ENCODE results near the gene WNT9A. TPM values are rescaled to one million over a fixed set of nuclear protein-coding genes. Genes with fewer than 3 reads are reported as not detected.

WNT9A gene
- total RNA-seq, 1 experiment from 2014 or later, result 22.2 TPM

GRCh38 chr1:227921461-227922185 is 26.1 kb downstream of the WNT9A start:
- Histone ChIP-seq H3K27me3 (ENCODE audit: low read length) (no peaks in the 10 kb centered on the region), H3K27ac (ENCODE audit: low read length) (no peak overlapping the region), H3K4me2 (ENCODE audit: low read length) (no peak overlapping the region), H3K4me1 (ENCODE audit: insufficient read depth, low read length) (no peaks in the 10 kb centered on the region; the same call in 1 of the 2 replicates), H3K79me2 (ENCODE audit: low read length) (peaks cover 12% of the 10 kb centered on the region), H2AFZ (ENCODE audit: low read length) (no peak overlapping the region), H3K9me2 (replicated peaks; ENCODE audit: low read length) (no peaks in the 10 kb centered on the region), H3K9me3 (ENCODE audit: low read length) (no peaks in the 10 kb centered on the region), H4K20me1 (ENCODE audit: low read length) (peaks cover 5% of the 10 kb centered on the region; the same call in 1 of the 2 replicates), H3K36me3 (ENCODE audit: low read depth, low read length) (peaks cover 7% of the 10 kb centered on the region; the same call in 1 of the 2 replicates), H3K9ac (ENCODE audit: low read length) (no peak overlapping the region), H3F3A (ENCODE audit: low read length, unreplicated experiment) (no peaks in the 10 kb centered on the region), H3K4me3 (ENCODE audit: low read length) (no peak overlapping the region)
- ChIA-PET CTCF (no interaction called here), POLR2A (ENCODE audit: unreplicated experiment) (no interaction called here)
- intact Hi-C loops (cut with micrococcal nuclease), result no loop called here
- no peak for ATAC-seq
- no peak for TF ChIP-seq CTCF (conservative IDR thresholded peaks at IDR 0.05; ENCODE audit: low read depth, low read length)
- TF ChIP-seq EZH2phosphoT487 (IDR thresholded peaks at IDR 0.05; ENCODE audit: borderline replicate concordance, low read length), result no peak
- no peak for TF ChIP-seq EZH2 (IDR thresholded peaks at IDR 0.05; ENCODE audit: low read length, unreplicated experiment)
- DNase-seq, result no peak
- no TSS peak for BruUV-seq (replicated peaks)

DNA sequence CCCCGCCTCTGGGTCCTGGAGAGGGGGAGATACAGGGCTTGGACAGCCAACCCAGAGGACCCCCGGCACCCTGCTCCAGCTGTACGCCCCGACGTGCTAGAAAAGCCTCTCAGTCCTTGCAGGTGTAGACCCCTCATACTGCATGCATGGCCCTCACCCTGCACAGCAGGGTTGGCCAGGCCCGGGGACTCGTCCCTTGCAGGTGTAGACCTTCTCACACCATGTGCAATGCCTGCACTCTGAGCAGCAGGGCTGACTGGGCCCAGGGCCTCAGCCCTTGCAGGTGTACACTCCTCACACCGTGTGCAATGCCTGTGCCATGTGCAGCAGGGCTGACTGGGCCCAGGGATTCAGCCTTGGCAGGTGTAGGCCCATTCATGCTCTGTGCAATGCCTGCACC is 26.8 kb downstream of the WNT9A start:
- Histone ChIP-seq H3F3A (ENCODE audit: low read length, unreplicated experiment) (no peaks in the 10 kb centered on the region), H3K9me3 (ENCODE audit: low read length) (no peaks in the 10 kb centered on the region), H3K4me2 (ENCODE audit: low read length) (no peak overlapping the region), H3K79me2 (ENCODE audit: low read length) (peaks cover 5% of the 10 kb centered on the region), H4K20me1 (ENCODE audit: low read length) (peaks cover 4% of the 10 kb centered on the region; the same call in 1 of the 2 replicates), H3K27ac (ENCODE audit: low read length) (no peak overlapping the region), H3K9ac (ENCODE audit: low read length) (no peak overlapping the region), H3K4me1 (ENCODE audit: insufficient read depth, low read length) (no peaks in the 10 kb centered on the region; the same call in 1 of the 2 replicates), H2AFZ (ENCODE audit: low read length) (no peak overlapping the region), H3K27me3 (ENCODE audit: low read length) (no peaks in the 10 kb centered on the region), H3K4me3 (ENCODE audit: low read length) (no peak overlapping the region), H3K36me3 (ENCODE audit: low read depth, low read length) (peaks cover 7% of the 10 kb centered on the region; the same call in 1 of the 2 replicates), H3K9me2 (replicated peaks; ENCODE audit: low read length) (no peaks in the 10 kb centered on the region)
- no TSS peak for BruUV-seq (replicated peaks)
- CTCF ChIA-PET, result no interaction called here
- ATAC-seq (no peak), DNase-seq (no peak)
- POLR2A ChIA-PET (ENCODE audit: unreplicated experiment), result no interaction called here
- intact Hi-C loops (cut with micrococcal nuclease), result no loop called here
- TF ChIP-seq EZH2 (IDR thresholded peaks at IDR 0.05; ENCODE audit: low read length, unreplicated experiment) (no peak), CTCF (conservative IDR thresholded peaks at IDR 0.05; ENCODE audit: low read depth, low read length) (no peak), EZH2phosphoT487 (IDR thresholded peaks at IDR 0.05; ENCODE audit: borderline replicate concordance, low read length) (no peak)

DNA sequence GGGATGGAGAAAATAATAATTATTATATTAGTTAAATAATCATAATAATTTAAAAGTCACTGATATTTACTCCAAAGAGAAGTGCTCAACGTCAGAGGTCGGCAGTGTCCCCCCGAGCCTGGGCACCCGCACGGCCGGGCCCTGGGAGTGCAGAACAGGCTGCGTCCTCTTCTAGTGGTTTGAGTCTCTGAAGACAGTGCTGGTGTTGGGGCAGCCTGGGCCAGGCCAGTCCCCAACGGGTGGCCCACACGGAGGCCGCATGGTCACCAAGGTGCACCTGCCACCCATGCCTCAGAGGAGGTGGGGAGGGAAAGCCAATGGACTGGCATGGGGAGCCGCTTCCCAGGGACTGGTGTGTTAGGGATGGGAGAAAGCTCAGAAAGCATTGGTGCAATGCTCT is 27.3 kb downstream of the WNT9A start:
- H3F3A ChIP-seq (ENCODE audit: low read length, unreplicated experiment), result no peaks in the 10 kb centered on the region
- 0 out of 2 replicates have a peak, but pooled peaks cover under 1% of the 10 kb centered on the region for H3K79me2 ChIP-seq (ENCODE audit: low read length)
- H3K4me2 ChIP-seq (ENCODE audit: low read length), result no peak overlapping the region
- no peaks in the 10 kb centered on the region for H3K27me3 ChIP-seq (ENCODE audit: low read length)
- DNase-seq (no peak), ATAC-seq (no peak)
- no TSS peak for BruUV-seq (replicated peaks)
- H3K27ac ChIP-seq (ENCODE audit: low read length), result no peak overlapping the region
- intact Hi-C loops (cut with micrococcal nuclease), result no loop called here
- TF ChIP-seq EZH2 (IDR thresholded peaks at IDR 0.05; ENCODE audit: low read length, unreplicated experiment) (no peak), EZH2phosphoT487 (IDR thresholded peaks at IDR 0.05; ENCODE audit: borderline replicate concordance, low read length) (no peak), CTCF (conservative IDR thresholded peaks at IDR 0.05; ENCODE audit: low read depth, low read length) (no peak)
- peaks cover 7% of the 10 kb centered on the region; the same call in 1 of the 2 replicates for H3K36me3 ChIP-seq (ENCODE audit: low read depth, low read length)
- no peaks in the 10 kb centered on the region; the same call in 1 of the 2 replicates for H3K4me1 ChIP-seq (ENCODE audit: insufficient read depth, low read length)
- no peak overlapping the region for H3K9ac ChIP-seq (ENCODE audit: low read length)
- no peaks in the 10 kb centered on the region for H4K20me1 ChIP-seq (ENCODE audit: low read length)
- ChIA-PET POLR2A (ENCODE audit: unreplicated experiment) (no interaction called here), CTCF (no interaction called here)
- H2AFZ ChIP-seq (ENCODE audit: low read length), result no peak overlapping the region
- no peaks in the 10 kb centered on the region for H3K9me3 ChIP-seq (ENCODE audit: low read length)
- H3K4me3 ChIP-seq (ENCODE audit: low read length), result no peak overlapping the region
- no peaks in the 10 kb centered on the region for H3K9me2 ChIP-seq (replicated peaks; ENCODE audit: low read length)

All from PC-3 (cell line).